HEK293 (cell line): ENCODE results near the gene SSMEM1.

ENCODE experiments used
- CTCF ChIP-seq: fragments of 450-650 bp; formaldehyde crosslinking; IDR thresholded peaks from 2 replicates; pipeline ENCODE4 v1.5.1; 2016; ENCODE audit warnings: missing biosample characterization, missing genetic modification characterization
- KLF16 ChIP-seq: fragments of 450-650 bp; formaldehyde crosslinking; IDR thresholded peaks from 2 replicates; pipeline ENCODE4 v1.5.1; 2017; ENCODE audit warnings: missing biosample characterization, missing genetic modification characterization
- ZFP41 ChIP-seq: fragments of 450-650 bp; formaldehyde crosslinking; IDR thresholded peaks from 2 replicates; pipeline ENCODE4 v1.5.1; 2016; ENCODE audit warnings: missing biosample characterization, missing genetic modification characterization, borderline replicate concordance
- ZNF114 ChIP-seq: fragments of 450-650 bp; formaldehyde crosslinking; IDR thresholded peaks from 2 replicates; pipeline ENCODE4 v1.5.0; 2017; ENCODE audit warnings: missing biosample characterization, missing genetic modification characterization
- ZNF169 ChIP-seq: fragments of 450-650 bp; formaldehyde crosslinking; IDR thresholded peaks from 2 replicates; pipeline ENCODE4 v1.5.1; 2016; ENCODE audit warnings: missing biosample characterization, missing genetic modification characterization
- ZNF214 ChIP-seq: fragments of 450-650 bp; formaldehyde crosslinking; IDR thresholded peaks from 2 replicates; pipeline ENCODE4 v1.5.1; 2017; ENCODE audit warnings: missing biosample characterization, mild to moderate bottlenecking, missing genetic modification characterization, borderline replicate concordance
- ZNF530 ChIP-seq: fragments of 450-650 bp; formaldehyde crosslinking; IDR thresholded peaks from 2 replicates; pipeline ENCODE4 v1.5.1; 2016; ENCODE audit warnings: low read depth, missing biosample characterization, missing genetic modification characterization
- ZSCAN16 ChIP-seq: fragments of 450-650 bp; formaldehyde crosslinking; IDR thresholded peaks from 2 replicates; pipeline ENCODE4 v1.5.1; 2016; ENCODE audit warnings: missing biosample characterization, missing genetic modification characterization
- TF ChIP-seq, protein P1 (sequence below): fragments of 450-650 bp; formaldehyde crosslinking; IDR thresholded peaks from 2 replicates; pipeline ENCODE4 v1.5.1; 2017; ENCODE audit warnings: missing biosample characterization, missing genetic modification characterization

DNA sequence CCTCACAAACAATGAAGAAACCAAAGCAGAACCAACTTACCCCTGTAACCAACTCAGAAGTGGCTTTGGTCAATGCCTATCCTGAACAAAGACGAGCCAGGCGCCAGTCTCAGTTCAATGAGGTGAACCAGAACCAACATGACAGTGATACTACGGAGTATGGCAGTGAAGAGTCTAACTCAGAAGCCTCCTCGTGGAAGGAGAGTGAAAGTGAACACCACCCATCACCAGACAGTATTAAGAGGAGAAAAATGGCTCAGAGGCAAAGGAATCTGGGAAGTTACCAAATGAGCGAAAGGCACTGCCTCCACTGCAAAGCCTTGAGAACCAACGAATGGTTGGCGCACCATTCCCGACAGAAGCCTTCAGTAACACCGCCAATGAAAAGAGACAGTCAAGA lies 8.4 kb downstream of the SSMEM1 start:
- TF ChIP-seq ZNF114 (tag by site-specific recombination): no peak
- no peak for TF ChIP-seq KLF16 (tag by site-specific recombination)
- no peak for TF ChIP-seq ZNF530
- TF ChIP-seq, protein P1, sequence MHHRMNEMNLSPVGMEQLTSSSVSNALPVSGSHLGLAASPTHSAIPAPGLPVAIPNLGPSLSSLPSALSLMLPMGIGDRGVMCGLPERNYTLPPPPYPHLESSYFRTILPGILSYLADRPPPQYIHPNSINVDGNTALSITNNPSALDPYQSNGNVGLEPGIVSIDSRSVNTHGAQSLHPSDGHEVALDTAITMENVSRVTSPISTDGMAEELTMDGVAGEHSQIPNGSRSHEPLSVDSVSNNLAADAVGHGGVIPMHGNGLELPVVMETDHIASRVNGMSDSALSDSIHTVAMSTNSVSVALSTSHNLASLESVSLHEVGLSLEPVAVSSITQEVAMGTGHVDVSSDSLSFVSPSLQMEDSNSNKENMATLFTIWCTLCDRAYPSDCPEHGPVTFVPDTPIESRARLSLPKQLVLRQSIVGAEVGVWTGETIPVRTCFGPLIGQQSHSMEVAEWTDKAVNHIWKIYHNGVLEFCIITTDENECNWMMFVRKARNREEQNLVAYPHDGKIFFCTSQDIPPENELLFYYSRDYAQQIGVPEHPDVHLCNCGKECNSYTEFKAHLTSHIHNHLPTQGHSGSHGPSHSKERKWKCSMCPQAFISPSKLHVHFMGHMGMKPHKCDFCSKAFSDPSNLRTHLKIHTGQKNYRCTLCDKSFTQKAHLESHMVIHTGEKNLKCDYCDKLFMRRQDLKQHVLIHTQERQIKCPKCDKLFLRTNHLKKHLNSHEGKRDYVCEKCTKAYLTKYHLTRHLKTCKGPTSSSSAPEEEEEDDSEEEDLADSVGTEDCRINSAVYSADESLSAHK (tag by site-specific recombination): no peak
- TF ChIP-seq ZFP41 (tag by site-specific recombination): no peak
- TF ChIP-seq ZNF169 (tag by site-specific recombination): no peak
- TF ChIP-seq CTCF: no peak
- no peak for TF ChIP-seq ZSCAN16 (tag by site-specific recombination)
- no peak for TF ChIP-seq ZNF214
